ENCODE measurements around the gene FAM13A. TPM values are rescaled to one million over a fixed set of nuclear protein-coding genes. Genes with fewer than 3 reads are reported as not detected.

The FAM13A gene
- total and polyA plus RNA-seq, 2 of the 4 experiments (the other 2 are of a cell fraction) = 13.1 to 22.0 TPM

DNA sequence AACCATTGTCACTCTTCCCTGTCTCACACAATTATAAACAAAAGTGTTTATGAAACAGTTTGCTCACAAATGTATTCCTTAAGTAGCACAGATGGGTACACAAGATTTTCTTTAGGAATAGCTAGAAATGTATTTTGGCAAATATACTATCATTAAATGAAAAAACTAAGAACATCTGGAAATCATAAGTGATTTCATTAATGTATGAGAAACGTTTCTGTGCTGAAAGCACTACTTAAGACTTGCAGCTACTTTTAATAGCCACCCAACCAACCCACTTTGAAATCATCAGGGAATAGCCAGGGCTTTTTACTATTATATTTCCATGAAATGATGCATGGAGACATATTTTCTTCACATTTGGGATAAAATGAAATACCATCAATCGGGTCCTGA lies 297.1 kb downstream of the FAM13A start:
- H3K36me3 ChIP-seq (ENCODE audit: control insufficient read depth, insufficient read depth, low read length) = peaks cover 9% of the 10 kb centered on the region
- CTCF ChIA-PET = no interaction called here
- no peak for ATAC-seq (ENCODE audit: low read depth)

More for the DNA sequence above, 297.1 kb downstream of the FAM13A start:
- no peak for DNase-seq
- Histone ChIP-seq H3K9ac (ENCODE audit: low read depth, low read length) (no peak overlapping the region), H3K4ac (ENCODE audit: low read depth, low read length) (no peak overlapping the region), H2AFZ (replicated peaks; ENCODE audit: low read length, poor library complexity) (no peak overlapping the region), H3K56ac (ENCODE audit: extremely low read depth, insufficient read depth, low read length) (no peak overlapping the region), H2BK15ac (ENCODE audit: low read depth, low read length) (no peak overlapping the region), H3K4me3 (ENCODE audit: insufficient read depth, low read depth, low read length) (no peak overlapping the region), H3K27me3 (ENCODE audit: control insufficient read depth, insufficient read depth, low read length) (no peaks in the 10 kb centered on the region), H4K91ac (ENCODE audit: insufficient read depth, low read depth, low read length) (no peak overlapping the region), H3K18ac (ENCODE audit: low read depth, low read length) (no peak overlapping the region), H3K9me1 (ENCODE audit: insufficient read depth, low read length) (peaks cover 20% of the 10 kb centered on the region), H4K20me1 (ENCODE audit: insufficient read depth, low read length) (no peaks in the 10 kb centered on the region), H2AK5ac (ENCODE audit: low read depth, low read length) (no peak overlapping the region), H2BK120ac (ENCODE audit: low read depth, low read length) (no peak overlapping the region), H4K5ac (ENCODE audit: low read depth, low read length) (no peak overlapping the region), H3K14ac (replicated peaks; ENCODE audit: low read depth, low read length) (no peak overlapping the region), H3K4me1 (ENCODE audit: control insufficient read depth, insufficient read depth, low read length) (peaks cover 9% of the 10 kb centered on the region), H3K4me2 (ENCODE audit: low read depth, low read length) (no peak overlapping the region), H2AK9ac (replicated peaks; ENCODE audit: low read depth, low read length, poor library complexity) (no peak overlapping the region), H3K9me3 (ENCODE audit: control insufficient read depth, insufficient read depth, low read length) (no peaks in the 10 kb centered on the region), H3K23ac (ENCODE audit: low read depth, low read length) (no peak overlapping the region), H3K79me1 (ENCODE audit: low read depth in 1 of 2, low read length in 2 of 2) (0 out of 4 replicates have a peak, but pooled peaks cover 0 to 3% of the 10 kb centered on the region in 2 experiments), H3K27ac (ENCODE audit: insufficient read depth, low read length) (no peak overlapping the region), H4K8ac (ENCODE audit: low read depth in 2 of 2, low read length in 2 of 2) (no peak overlapping the region), H2BK20ac (ENCODE audit: low read depth, low read length) (no peak overlapping the region), H2BK5ac (ENCODE audit: low read depth, low read length, poor library complexity, severe bottlenecking) (no peak overlapping the region)
- POLR2A ChIA-PET (ENCODE audit: unreplicated experiment) = no interaction called here
- no TSS peak for BruUV-seq (replicated peaks)
- in situ Hi-C loops (cut with MboI; ENCODE audit: low sequenced_read_pairs) (no loop called here), intact Hi-C loops (cut with micrococcal nuclease) (no loop called here), dilution Hi-C loops (cut with HindIII; ENCODE audit: low sequenced_read_pairs, unreplicated experiment) (no loop called here)
- WGBS, 2 experiments (ENCODE audit: extremely low coverage in 2 of 2, insufficient read length in 1 of 2) = no CpG with 5 or more reads among the region's 2 CpGs
- TF ChIP-seq RFX5 (IDR thresholded peaks at IDR 0.05; ENCODE audit: low read depth, low read length) = no peak

Measured in IMR-90 (cell line).